Esophagus squamous epithelium (tissue), 5 donors: Measurements from ENCODE around the gene KLF6. TPM values are rescaled to one million over a fixed set of nuclear protein-coding genes. Genes with fewer than 3 reads are reported as not detected.
A peak's percentile ranks its signal among the peaks of the same experiment; 100 is the strongest.

Experiments used
- DNase-seq: peaks from one replicate; lab custom pipeline; 2025; lab: John Stamatoyannopoulos, UW
- H3K27ac ChIP-seq, 4 donors: fragments of 200-600 bp; sonication (generic); one replicate each; pipeline ENCODE4 v1.5.1; 2016 to 2019; ENCODE audit warnings: mild to moderate bottlenecking in 1 of 4
- H3K27me3 ChIP-seq, 4 donors: fragments of 200-600 bp; sonication (generic); 1 replicate in 3 of 4; 2 replicates in 1 of 4; pipeline versions ENCODE4 v1.5.1 to v1.6.0; 2017 to 2021; ENCODE audit warnings: antibody characterized with exemption in 1 of 4
- H3K36me3 ChIP-seq, 3 donors: fragments of 200-600 bp; sonication (generic); one replicate each; pipeline ENCODE4 v1.5.1; 2016 to 2019
- H3K4me1 ChIP-seq, 3 donors: fragments of 200-600 bp; sonication (generic); one replicate each; pipeline ENCODE4 v1.5.1; 2017 to 2019
- H3K4me3 ChIP-seq, 4 donors: fragments of 200-600 bp; sonication (generic); 1 replicate in 3 of 4; 2 replicates in 1 of 4; pipeline ENCODE4 v1.5.1; 2016 to 2019; ENCODE audit warnings: mild to moderate bottlenecking in 2 of 4, moderate library complexity in 1 of 4
- H3K9me3 ChIP-seq, 3 donors: fragments of 200-600 bp; sonication (generic); one replicate each; pipeline ENCODE4 v1.5.1; 2016 to 2019
- POLR2A ChIP-seq, 4 donors: fragments of 450-650 bp; IDR thresholded peaks; one replicate each; pipeline ENCODE4 v1.6.1; 2017; ENCODE audit warnings: antibody characterized with exemption in 4 of 4, mild to moderate bottlenecking in 4 of 4, moderate library complexity in 3 of 4
- WGBS, 2 donors: methylation state at CpG; one replicate each; pipeline ENCODE4 v1.1.5; 2018; 5-methylcytosine and 5-hydroxymethylcytosine counted together
- intact Hi-C: fragments of 100-400 bp; cut with DNase I; formaldehyde crosslinking; loops from one replicate; pipeline ENCODE4 v1.15.0; 2022
- total RNA-seq, 4 donors: library from RNA; depleted of rRNA; stranded (reverse); fragments of >200 nt; gene quantifications; one replicate each; pipeline ENCODE4 v1.1.0, GENCODE V29; 2016
- TF ChIP-seq, protein P1 (sequence below), 6 experiments: fragments of 450-650 bp in 4 of 6; fragments of 200-600 bp in 2 of 6; sonication (generic) in 2 of 6; IDR thresholded peaks; one replicate each; pipeline ENCODE4 v1.5.1; 2016 to 2019; ENCODE audit warnings: antibody characterized with exemption in 6 of 6, mild to moderate bottlenecking in 4 of 6, moderate library complexity in 4 of 6
- donor health status: DM: yes; HTN: yes; CAD: no.

The KLF6 gene
- total RNA-seq, 4 donors from 2014 or later = 39.6 to 91.2 (median 74.2) TPM

DNA sequence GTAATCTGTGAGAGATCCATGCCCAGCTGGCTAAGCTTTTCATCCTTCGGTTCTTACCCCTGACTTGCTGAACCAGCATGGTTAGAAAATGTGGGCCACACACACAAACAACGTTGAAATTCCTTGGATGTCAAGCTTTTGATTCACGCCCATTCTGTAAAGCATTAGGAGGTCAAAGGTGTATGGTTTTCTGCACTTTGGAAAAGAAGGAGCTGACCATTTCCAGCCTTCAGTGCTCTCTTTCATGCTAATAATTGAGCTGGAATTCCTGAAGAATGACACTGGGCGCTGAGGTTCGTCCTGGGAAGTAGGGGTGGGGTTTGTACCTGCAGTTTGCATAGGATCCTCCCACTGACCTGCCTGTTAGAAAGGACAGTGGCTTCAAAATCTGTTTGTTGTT lies 23.1 kb downstream of the KLF6 start:
- H3K4me1 ChIP-seq = peaks cover 43 to 89% (median 49%) of the 10 kb centered on the region in 3 donors
- peak overlapping the region; percentile 78 to 88 (median 85) for H3K27ac ChIP-seq
- 70 to 86% methylated on average over 5 of the region's 5 CpGs for WGBS, 2 donors
- no peak overlapping the region for H3K4me3 ChIP-seq
- no peaks in the 10 kb centered on the region for H3K9me3 ChIP-seq
- intact Hi-C loops = no loop called here
- TF ChIP-seq, protein P1, sequence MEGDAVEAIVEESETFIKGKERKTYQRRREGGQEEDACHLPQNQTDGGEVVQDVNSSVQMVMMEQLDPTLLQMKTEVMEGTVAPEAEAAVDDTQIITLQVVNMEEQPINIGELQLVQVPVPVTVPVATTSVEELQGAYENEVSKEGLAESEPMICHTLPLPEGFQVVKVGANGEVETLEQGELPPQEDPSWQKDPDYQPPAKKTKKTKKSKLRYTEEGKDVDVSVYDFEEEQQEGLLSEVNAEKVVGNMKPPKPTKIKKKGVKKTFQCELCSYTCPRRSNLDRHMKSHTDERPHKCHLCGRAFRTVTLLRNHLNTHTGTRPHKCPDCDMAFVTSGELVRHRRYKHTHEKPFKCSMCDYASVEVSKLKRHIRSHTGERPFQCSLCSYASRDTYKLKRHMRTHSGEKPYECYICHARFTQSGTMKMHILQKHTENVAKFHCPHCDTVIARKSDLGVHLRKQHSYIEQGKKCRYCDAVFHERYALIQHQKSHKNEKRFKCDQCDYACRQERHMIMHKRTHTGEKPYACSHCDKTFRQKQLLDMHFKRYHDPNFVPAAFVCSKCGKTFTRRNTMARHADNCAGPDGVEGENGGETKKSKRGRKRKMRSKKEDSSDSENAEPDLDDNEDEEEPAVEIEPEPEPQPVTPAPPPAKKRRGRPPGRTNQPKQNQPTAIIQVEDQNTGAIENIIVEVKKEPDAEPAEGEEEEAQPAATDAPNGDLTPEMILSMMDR (IDR thresholded peaks at IDR 0.05) = no peak
- no peak for TF ChIP-seq POLR2A (IDR thresholded peaks at IDR 0.05)
- H3K27me3 ChIP-seq = no peaks in the 10 kb centered on the region
- DNase-seq = no peak
- no peaks in the 10 kb centered on the region for H3K36me3 ChIP-seq

GRCh38 chr10:3761021-3761686 lies 23.9 kb downstream of the KLF6 start:
- H3K27me3 ChIP-seq = no peaks in the 10 kb centered on the region
- peak overlapping the region; percentile 31 to 88 (median 83) for H3K27ac ChIP-seq
- no peaks in the 10 kb centered on the region for H3K36me3 ChIP-seq
- 80% methylated on average over 8 of the region's 8 CpGs for WGBS, 2 donors
- no peak overlapping the region for H3K4me3 ChIP-seq
- no peak for DNase-seq
- no peak for TF ChIP-seq POLR2A (IDR thresholded peaks at IDR 0.05)
- TF ChIP-seq, protein P1 (IDR thresholded peaks at IDR 0.05) = no peak
- intact Hi-C loops = no loop called here
- H3K4me1 ChIP-seq = peaks cover 36 to 89% (median 48%) of the 10 kb centered on the region in 3 donors
- H3K9me3 ChIP-seq = no peaks in the 10 kb centered on the region

DNA sequence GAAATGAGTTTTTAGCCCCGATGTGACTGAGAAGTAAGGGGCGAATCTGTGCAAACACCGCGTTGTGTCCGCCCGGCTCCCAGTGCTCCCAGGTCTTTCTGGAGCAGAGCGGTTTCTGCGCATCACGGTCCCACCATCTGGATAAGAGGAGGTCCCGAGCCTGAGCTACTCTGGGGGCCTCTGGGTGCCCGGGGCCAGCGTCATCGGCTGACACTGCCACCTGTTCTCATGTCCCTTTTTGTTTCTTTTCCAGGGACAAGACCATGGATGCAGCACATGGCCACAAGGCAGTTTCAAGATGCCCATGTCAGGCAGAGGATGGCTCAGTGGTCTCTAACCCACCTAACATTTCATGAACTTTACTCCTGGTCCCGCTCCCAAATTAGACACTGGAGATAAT lies 24.9 kb downstream of the KLF6 start:
- intact Hi-C loops = no loop called here
- Histone ChIP-seq H3K9me3 (no peaks in the 10 kb centered on the region), H3K27me3 (no peaks in the 10 kb centered on the region), H3K27ac (no peak overlapping the region), H3K4me3 (no peak overlapping the region), H3K36me3 (no peaks in the 10 kb centered on the region), H3K4me1 (peaks cover 34 to 89% (median 45%) of the 10 kb centered on the region in 3 donors)
- 96 to 98% methylated on average over 13 to 14 of the region's 14 CpGs for WGBS, 2 donors
- no peak for DNase-seq
- TF ChIP-seq, protein P1 (IDR thresholded peaks at IDR 0.05) = no peak
- TF ChIP-seq POLR2A (IDR thresholded peaks at IDR 0.05) = no peak

DNA sequence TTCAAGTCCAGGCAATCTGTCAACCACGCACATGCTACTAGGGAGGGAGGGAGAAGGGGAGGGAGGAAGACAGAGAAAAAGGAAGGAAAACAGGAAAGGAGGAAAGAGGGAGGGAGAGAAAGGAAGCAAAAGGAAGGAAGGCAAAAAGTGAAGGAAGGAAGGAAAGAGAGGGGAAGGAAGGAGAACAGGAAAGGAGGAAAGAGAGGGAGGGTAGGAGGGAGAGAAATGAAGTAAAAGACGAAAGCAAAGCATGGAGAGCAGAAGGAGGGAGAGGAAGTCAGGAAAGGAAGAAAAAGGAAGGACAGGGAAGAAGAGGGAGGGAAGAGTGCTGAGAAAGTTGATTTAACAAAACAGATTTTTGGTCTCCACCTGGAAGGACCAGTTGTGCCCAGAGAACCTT lies 25.6 kb downstream of the KLF6 start:
- intact Hi-C loops = no loop called here

DNA sequence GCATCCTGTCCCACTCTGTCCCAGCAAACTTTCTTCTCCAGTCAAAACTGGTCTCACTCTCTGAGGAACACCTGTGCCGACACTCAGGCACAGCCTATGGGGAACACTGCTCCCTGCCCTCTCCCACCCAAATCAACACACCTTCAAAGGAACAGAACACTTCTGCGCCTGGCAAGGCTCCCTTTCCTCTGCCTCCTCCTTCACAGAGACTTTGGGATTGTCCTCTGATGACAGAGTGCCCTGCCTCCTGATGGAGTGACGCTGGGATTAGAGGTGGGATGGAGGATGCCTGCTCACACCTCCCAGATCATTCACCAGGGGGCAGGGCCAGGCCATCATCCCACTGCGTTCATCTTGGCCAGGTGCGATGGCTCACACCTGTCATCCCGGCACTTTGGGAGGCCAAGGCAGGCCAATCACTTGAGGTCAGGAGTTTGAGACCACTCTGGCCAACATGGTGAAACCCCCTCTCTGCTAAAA lies 26.5 kb downstream of the KLF6 start:
- no peak for DNase-seq
- Histone ChIP-seq H3K27me3 (no peaks in the 10 kb centered on the region), H3K4me3 (no peak overlapping the region), H3K9me3 (no peaks in the 10 kb centered on the region), H3K4me1 (peaks cover 23 to 81% (median 33%) of the 10 kb centered on the region in 3 donors), H3K36me3 (no peaks in the 10 kb centered on the region), H3K27ac (peak overlapping the region; percentile 72 to 83 (median 77))
- intact Hi-C loops = no loop called here
- 65 to 68% methylated on average over 2 to 3 of the region's 6 CpGs for WGBS, 2 donors
- TF ChIP-seq POLR2A (IDR thresholded peaks at IDR 0.05) = no peak
- TF ChIP-seq, protein P1 (IDR thresholded peaks at IDR 0.05) = no peak

More for the DNA sequence above, 25.6 kb downstream of the KLF6 start:
- H3K4me3 ChIP-seq = no peak overlapping the region
- peaks cover 30 to 89% (median 38%) of the 10 kb centered on the region in 3 donors for H3K4me1 ChIP-seq
- 63 to 84% methylated on average over 2 of the region's 2 CpGs for WGBS, 2 donors
- no peak overlapping the region for H3K27ac ChIP-seq
- H3K27me3 ChIP-seq = no peaks in the 10 kb centered on the region
- H3K9me3 ChIP-seq = no peaks in the 10 kb centered on the region
- DNase-seq = no peak
- TF ChIP-seq, protein P1 (IDR thresholded peaks at IDR 0.05) = no peak
- TF ChIP-seq POLR2A (IDR thresholded peaks at IDR 0.05) = no peak
- H3K36me3 ChIP-seq = no peaks in the 10 kb centered on the region
